GM18498 (cell line): ENCODE data around the gene ZMYND8.

Experiments
- ATAC-seq: cut with Tn5 transposase; IDR thresholded peaks from one replicate; pipeline ENCODE4 v1.9.1; 2021; ENCODE audit warnings: mild to moderate bottlenecking, moderate library complexity; ENCODE audit not compliant: unreplicated experiment

The ZMYND8 gene

GRCh38 chr20:47233333-47234188 is 122.9 kb downstream of the ZMYND8 start:
- ATAC-seq: no peak

- no peak for ATAC-seq
Measured at GRCh38 chr20:47232518-47232917, 124.0 kb downstream of the ZMYND8 start.

GRCh38 chr20:47231382-47232039 is 125.0 kb downstream of the ZMYND8 start:
- ATAC-seq: no peak

GRCh38 chr20:47230811-47231256 is 125.7 kb downstream of the ZMYND8 start:
- ATAC-seq: no peak

- no peak for ATAC-seq
Measured at GRCh38 chr20:47228654-47229053, 127.8 kb downstream of the ZMYND8 start.

GRCh38 chr20:47227576-47227975 is 128.9 kb downstream of the ZMYND8 start:
- no peak for ATAC-seq

GRCh38 chr20:47227119-47227518 is 129.4 kb downstream of the ZMYND8 start:
- ATAC-seq: no peak

- ATAC-seq: no peak
Measured at GRCh38 chr20:47225458-47225857, 131.0 kb downstream of the ZMYND8 start.

GRCh38 chr20:47224857-47225256 is 131.6 kb downstream of the ZMYND8 start:
- no peak for ATAC-seq

- no peak for ATAC-seq
Measured at GRCh38 chr20:47224300-47224791, 132.2 kb downstream of the ZMYND8 start.

GRCh38 chr20:47223896-47224295 is 132.6 kb downstream of the ZMYND8 start:
- no peak for ATAC-seq

- no peak for ATAC-seq
Measured at GRCh38 chr20:47222468-47223119, 133.9 kb downstream of the ZMYND8 start.

GRCh38 chr20:47221036-47221625 is 135.4 kb downstream of the ZMYND8 start:
- no peak for ATAC-seq

- ATAC-seq: no peak
Measured at GRCh38 chr20:47220161-47220582, 136.3 kb downstream of the ZMYND8 start.

- ATAC-seq: no peak
Measured at GRCh38 chr20:47217482-47218446, 138.7 kb downstream of the ZMYND8 start.

- no peak for ATAC-seq
Measured at GRCh38 chr20:47216819-47217410, 139.6 kb downstream of the ZMYND8 start.

GRCh38 chr20:47215653-47216397 is 140.7 kb downstream of the ZMYND8 start:
- no peak for ATAC-seq

GRCh38 chr20:47213966-47214365 is 142.5 kb downstream of the ZMYND8 start:
- no peak for ATAC-seq
